Dermis microvascular lymphatic vessel endothelial cell (primary cell): Measurements from ENCODE around the gene GAS1. TPM values are rescaled to one million over a fixed set of nuclear protein-coding genes. Genes with fewer than 3 reads are reported as not detected.
A peak's percentile ranks its signal among the peaks of the same experiment; 100 is the strongest.

Experiments used
- DNase-seq, 2 donors: peaks; one replicate each; pipeline versions ENCODE4 v3.0.0 to v3.0.0-alpha.2; 2010; ENCODE audit warnings: low read depth in 2 of 2
- total RNA-seq: library from RNA; depleted of rRNA; stranded (reverse); fragments of >200 nt; gene quantifications from 2 replicates; pipeline ENCODE4 v1.2.1, GENCODE V29; 2014

GAS1 gene
- total RNA-seq, 1 donor from 2014 or later: 0.77 TPM

- DNase-seq: no peak
Measured at GRCh38 chr9:86965636-86966395, 18.5 kb upstream of the GAS1 start.

GRCh38 chr9:86962692-86963091 is 15.4 kb upstream of the GAS1 start:
- no peak for DNase-seq

- no peak for DNase-seq
Measured at GRCh38 chr9:86960938-86961337, 13.6 kb upstream of the GAS1 start.

DNA sequence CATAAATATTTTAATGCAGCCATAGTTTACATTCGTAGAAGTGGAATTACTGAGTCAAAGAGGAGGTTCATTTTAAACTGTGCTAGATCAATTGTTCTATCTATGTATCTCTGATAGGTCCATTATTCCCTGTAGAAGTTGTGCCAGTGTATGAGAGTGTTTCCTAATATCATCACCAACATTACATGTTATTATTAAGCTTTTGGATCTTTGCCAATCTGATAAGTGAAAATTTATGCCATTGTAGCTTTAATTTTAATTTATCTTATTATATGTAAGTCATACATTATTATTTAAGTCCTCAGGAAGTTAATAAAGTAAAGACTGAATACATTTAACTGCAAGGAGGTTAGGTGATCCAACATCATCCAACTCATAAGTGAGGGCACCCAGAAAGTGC is 10.9 kb upstream of the GAS1 start:
- no peak for DNase-seq

DNA sequence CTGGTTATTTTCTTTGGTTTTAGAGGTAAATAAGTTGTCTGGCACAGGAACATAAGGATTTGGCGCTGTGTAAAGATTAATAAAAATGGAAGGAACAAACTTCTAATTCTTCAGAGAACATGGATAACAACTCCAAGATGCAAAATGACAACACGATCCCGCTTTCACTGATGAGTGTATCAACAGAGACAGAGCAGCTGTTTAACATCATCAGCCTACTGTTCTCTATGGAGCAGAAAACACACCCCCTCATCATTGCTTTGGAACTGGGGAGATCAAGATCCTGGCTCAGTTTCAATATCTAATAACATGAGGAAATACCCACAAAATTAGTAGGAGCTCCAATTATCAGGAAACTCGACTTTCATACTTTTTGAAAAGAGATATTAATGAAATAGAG is 8.3 kb upstream of the GAS1 start:
- DNase-seq: no peak

DNA sequence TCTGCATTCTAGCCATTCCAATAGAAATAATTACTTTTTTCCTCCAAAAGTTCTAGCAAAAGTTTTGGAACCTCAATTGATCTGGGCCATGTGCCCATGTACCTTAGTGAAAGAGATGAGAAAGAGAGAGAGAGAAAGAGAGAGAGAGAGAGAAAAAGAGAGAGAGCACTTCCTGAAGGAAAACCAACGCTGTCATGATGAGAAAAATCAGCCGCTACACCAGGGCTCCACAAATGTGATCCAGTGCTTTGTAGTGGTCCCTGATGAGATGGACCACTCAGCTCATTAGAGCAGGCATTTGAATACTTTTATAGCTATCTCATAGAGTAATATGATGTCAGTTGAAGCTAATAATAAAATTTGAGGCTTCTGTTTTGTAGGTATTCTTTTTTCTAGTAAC is 7.7 kb upstream of the GAS1 start:
- DNase-seq: no peak

DNA sequence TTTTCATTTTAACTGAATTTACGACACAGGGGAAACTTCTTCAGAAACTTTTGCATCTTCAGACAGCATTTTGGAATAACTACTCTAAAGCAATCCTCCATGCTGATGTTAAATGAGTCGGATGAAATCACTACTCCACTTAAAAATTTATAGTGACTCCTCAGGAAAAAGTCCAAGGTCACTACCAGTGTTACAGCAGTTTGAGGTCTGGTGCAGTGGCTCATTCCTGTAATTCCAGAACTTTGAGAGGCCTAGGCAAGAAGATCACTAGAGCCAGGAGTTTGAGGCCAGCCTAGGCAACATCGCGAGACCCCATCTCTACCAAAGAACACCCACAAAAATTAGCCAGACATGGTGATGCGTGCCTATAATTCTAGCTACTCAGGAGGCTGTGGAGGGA is 5.9 kb upstream of the GAS1 start:
- no peak for DNase-seq

GRCh38 chr9:86948074-86948929 is 996 bp upstream of the GAS1 start:
- DNase-seq: peak; percentile 30 to 70

GRCh38 chr9:86946201-86947145 is 833 bp downstream of the GAS1 start:
- DNase-seq: peak; percentile 40 to 81

DNA sequence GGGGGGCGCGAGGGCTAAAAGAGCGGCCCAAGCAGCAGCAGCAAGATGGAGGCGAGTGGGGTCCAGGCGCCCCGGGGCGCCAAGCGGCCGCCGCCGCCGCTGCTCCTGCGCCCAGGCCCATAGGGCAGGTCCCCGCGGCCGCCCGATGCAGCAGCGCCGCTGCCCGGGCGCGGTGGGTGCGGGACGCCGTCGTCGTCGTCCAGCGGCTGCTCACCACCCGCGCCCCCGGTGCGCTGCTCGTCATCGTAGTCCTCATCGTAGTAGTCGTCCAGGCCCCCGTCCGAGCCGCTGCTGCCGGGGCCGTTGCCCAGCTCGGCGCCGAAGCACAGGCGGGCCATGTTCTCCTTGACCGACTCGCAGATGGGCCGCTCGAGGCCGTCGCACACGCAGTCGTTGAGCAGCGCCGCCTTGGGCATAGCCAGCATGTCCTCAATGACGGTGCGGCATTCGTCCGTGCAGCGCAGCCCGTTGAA is 1.5 kb downstream of the GAS1 start:
- no peak for DNase-seq

GRCh38 chr9:86944796-86945727 is 2.2 kb downstream of the GAS1 start:
- no peak for DNase-seq

DNA sequence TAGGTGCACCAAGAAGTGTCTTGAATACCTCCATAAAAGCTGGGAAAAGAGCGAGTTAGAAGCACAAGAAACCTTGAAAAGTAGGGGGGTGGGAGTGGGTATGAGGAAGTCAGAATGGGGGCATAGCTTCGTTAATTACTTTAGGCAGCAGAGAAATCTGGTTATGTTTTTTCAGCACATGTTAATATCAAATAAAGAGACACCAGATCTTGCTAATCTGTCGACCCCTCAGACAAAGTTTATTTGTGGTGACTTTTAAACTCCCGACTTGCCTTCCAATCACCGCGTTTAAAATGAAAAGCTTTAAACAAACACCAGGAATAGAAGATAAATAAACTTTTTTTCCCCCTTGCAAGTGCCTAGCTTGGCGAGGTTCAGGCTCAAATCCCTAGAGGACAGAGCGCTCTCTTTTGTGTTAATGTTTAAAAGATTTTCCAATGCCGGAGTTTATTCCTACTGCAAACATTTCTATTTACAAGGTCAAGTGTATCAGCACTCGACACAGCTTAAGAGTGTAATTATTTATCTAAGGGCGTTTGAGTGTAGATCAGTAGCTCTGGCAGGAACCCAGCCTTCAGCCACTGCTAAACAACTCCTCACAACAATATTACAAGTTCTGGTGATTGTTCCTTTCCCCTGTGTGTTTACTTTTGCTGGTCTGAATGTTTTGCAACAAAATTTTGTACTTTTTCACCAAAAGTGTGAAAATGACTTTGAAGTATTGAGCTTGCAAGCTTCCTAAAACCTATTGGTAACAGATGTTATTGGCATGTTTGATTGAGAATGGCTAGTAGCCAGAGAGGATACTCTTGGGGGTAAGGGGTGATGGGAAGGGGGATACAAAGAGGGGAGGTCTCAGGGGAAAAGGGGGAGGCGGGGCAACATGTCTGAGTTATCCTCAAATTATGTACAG is 3.8 kb downstream of the GAS1 start:
- DNase-seq: no peak

DNA sequence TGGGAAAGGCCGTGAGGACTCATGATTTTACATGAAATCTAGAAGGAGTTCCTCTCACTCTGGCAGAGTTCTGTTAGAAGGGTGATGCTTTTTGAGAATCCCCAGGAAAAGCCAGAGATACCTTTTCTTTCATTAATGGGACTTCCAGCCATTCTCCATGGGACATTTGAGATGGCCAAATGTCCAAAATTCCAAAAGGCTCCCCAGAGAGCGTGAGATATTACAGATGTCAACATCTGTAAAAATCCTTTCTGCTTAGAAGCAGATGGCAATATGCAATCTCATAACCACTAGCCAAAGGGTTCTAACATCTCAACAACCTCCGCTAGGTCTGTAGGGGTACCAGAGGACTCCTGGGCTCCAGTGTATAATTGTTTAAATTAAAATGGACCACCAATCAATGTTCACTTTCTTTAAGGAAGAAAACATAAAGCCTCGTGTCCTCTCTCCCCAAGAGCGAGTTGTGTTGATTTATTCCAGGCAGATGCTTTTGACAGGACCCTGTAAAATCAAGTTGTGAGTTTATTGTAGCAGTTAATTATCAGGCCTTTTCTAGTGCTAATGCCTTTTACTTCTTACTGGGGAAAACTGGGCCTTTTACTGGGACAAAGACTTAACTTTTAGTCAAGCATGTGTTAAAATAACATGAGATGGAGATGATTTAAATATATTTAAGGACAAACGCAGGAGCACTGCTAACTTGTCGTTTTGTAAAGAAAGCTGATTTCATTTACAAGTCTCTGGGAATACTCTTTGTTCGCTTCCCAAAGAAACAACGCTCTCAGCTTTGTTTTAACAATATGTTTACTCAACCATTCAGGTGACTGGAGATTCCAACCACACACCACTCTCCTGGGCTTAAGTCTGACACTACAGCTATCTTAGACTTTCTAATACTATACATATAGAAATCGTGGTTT is 4.8 kb downstream of the GAS1 start:
- no peak for DNase-seq

GRCh38 chr9:86941197-86941596 is 6.1 kb downstream of the GAS1 start:
- DNase-seq: no peak

GRCh38 chr9:86940774-86941173 is 6.5 kb downstream of the GAS1 start:
- no peak for DNase-seq

- DNase-seq: no peak
Measured at GRCh38 chr9:86939891-86940290, 7.4 kb downstream of the GAS1 start.

GRCh38 chr9:86939321-86939720 is 8.0 kb downstream of the GAS1 start:
- no peak for DNase-seq

DNA sequence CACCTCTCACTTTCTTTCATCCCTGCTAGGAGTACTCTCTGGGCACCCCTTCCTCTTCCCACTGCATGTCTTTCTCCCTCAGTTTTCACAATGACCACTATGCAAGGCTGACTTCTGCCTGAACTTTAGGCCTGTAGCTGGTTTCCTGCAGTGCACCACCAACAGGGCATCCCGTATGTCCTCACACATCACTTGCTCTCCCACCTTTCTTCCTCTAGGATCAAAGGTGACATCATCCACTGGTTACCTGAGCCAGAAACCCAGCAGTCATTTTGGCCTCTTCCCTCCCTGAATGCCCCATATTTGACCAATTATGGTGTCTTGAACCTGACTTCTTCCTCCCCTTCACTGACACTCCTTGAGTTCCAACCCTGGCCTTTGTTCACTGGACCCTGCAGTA is 8.5 kb downstream of the GAS1 start:
- no peak for DNase-seq
